GM04503 (cell line): ENCODE data around the gene ACVR1.

Experiments
- DNase-seq: peaks from one replicate; pipeline ENCODE4 v3.0.0-alpha.2; 2012; ENCODE audit warnings: low read depth

Gene ACVR1

DNA sequence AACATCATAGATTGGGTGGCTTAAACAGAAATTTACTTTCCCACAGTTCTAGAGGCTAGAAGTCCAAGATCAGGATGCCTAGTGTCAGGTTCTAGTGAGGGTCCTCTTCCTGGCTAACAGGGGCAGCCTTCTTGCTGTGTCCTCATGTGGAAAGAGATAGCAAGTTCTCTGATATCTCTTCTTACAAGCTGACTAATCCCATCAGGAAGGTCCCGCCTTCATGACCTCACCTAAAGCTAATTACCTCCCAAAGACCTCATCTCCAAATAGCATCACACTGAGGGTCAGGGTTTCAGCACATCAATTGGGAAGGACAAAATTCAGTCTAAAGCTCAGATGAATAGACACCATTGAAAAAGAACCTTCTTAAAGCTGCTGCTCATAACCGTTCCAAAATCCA is 22.9 kb downstream of the ACVR1 start:
- no peak for DNase-seq

DNA sequence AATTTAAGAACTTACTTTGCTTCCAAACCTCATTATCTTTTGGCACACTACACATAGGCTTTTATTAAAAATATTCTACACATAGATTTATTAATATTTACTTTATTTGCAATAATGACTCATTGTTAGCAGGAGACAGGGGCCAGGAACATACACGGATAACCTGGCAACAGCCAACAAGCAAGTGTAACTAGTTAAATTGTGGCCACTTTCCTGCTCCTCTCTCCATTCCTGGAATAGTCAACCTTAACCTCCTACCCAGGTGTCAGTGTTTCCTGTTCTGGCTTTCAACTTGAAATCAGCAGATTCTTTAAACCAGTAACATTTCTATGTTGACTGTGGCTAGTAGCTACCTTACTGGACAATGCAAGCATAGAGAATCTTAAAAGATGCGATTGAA is 26.5 kb downstream of the ACVR1 start:
- no peak for DNase-seq

DNA sequence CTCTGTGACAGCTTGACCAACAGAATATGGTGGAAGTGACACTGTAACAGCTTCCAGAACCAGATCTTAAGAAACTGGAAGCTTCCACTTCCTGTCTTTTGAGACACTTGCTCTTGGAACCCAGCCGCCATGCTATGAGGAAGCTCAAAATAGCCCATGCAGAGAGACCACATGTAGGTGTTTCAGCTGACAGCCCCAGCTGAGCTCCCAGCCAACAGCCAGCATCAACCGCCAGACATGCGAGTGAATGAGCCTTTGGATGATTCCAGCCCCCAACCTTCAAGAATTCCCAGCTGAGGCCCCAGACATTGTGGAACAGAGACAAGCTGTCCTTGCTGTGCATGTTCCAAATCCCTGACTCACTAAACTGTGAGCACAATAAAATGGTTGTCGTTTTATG is 27.9 kb downstream of the ACVR1 start:
- no peak for DNase-seq

DNA sequence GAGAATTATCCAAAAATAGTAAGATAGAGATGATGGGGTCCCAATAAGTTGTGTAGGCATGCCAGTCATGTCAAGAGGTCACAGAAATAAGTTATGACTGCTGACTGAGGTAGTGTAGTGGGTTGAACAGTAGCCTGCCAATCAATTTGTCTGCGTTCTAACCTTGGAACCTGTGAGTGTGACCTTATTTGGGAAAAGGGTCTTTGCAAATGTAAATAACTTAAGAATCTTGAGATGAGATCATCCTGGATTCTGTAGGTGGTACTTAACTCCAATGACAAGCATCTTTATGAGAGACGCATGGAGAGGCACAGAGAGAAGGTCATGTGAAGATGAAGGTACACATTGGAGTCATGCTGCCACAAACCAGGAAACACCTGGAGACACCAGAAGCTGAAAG is 31.0 kb downstream of the ACVR1 start:
- DNase-seq: no peak

DNA sequence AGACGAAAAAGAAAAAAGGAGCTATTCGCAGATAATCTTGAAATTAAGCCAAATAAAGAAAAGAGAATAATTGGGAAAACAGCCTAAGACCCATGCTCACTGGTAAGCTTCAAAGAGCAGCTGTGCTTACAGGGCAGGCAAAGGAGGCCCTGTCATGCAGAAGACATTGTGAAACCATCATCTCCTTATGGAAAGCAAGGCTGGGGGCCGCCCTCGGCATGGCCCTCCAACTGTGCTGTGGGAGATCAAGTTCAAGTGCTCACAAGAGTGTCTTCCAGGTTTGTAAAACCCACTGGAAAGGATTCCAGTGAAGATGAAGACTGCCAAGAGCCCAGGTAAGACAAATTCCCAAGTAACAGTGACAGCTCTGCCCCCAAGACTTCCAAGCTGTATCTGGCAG is 32.2 kb downstream of the ACVR1 start:
- no peak for DNase-seq

DNA sequence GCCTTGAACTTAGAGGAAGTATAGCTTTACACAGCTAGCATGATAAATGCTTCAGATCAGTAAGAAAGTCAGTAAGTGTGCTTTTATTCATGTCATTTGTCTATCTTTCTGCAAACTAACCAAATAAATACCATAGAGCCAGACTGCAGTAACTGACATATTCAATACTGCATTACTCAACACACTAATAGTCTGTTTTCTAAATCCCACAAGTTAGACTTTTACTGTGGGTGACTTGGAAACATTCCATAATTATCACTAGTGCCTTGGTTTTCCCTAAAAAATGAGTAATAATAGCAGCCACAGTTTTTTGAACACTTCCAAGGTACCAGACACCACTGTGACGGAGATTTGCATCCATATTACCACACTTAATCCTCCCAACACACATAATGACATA is 33.0 kb downstream of the ACVR1 start:
- no peak for DNase-seq

DNA sequence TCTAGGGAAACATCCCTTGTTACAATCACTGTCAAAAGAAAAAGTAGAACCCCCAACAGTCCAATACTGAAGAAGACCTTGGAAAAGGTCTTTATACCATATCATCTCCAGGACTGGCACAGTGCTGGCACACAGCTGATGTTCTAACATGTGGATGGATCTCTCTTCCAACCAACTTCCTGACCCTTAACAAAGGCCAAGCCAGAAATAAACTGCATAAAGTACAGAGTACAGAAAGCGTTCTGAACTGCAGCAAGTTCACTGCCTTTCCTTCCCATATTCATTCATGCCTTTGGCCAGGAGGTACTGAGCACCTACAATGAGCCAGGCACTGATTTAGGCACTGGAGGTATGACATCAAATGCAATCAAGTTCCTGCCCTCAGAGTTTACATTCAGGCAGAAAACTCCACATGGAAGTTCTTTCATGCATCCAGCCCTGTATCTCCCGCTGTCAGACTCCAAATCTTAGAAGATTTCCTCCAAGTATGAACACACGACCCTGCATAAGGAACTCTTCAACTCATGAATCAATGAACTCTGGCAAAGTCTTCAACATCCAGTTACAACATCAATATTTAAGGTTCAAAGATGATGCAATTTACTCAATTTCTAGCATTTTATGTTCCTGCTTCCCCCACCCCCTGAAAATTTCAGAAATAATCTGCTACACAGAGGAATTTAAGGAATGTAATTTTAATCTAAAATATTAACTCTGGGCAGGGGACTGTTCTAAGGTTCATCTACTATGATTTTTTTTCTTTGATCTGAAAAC is 33.8 kb downstream of the ACVR1 start:
- no peak for DNase-seq

DNA sequence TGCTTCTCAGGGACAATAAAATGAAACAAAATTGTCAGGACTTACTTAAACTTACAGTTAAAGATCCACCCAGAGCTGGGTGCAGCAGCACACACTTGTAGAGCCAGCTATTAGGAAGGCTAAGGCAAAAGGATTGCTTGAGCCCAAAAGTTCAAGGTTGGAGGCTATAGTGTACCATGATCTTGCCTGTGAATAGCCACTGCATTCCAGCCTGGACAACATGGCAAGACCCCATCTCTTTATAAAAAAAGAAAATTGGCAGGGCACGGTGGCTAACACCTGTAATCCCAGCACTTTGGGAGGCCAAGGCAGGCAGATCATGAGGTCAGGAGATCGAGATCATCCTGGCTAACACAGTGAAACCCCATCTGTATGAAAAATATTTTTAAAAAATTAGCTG is 34.6 kb downstream of the ACVR1 start:
- no peak for DNase-seq

DNA sequence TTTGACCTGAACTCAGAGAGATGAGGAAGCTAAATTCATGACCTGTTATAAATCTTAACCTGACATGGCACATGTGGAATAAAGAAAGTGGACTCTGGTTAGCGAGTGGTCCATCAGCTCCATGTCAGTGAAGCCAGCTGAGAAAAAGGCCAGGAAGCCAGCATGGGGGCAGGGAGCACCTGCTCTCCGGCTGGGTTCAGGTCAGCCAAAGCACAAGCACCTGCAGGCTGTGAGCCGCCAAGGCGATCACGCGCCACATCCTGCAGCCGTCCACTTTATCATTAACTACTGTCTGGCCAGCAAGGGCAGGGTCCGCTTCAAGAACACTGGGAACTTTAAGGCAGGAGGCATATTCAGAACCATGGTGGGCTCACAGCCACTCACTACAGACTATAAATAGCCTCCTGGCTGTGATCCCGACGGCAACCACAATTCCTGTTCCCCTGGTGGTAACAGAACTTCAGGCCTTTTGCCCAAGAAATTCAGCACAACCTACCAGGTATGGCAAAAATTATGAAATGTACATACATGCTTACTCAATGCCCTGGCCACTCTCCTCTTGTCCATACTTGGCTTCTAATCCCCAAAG is 35.5 kb downstream of the ACVR1 start:
- DNase-seq: no peak

DNA sequence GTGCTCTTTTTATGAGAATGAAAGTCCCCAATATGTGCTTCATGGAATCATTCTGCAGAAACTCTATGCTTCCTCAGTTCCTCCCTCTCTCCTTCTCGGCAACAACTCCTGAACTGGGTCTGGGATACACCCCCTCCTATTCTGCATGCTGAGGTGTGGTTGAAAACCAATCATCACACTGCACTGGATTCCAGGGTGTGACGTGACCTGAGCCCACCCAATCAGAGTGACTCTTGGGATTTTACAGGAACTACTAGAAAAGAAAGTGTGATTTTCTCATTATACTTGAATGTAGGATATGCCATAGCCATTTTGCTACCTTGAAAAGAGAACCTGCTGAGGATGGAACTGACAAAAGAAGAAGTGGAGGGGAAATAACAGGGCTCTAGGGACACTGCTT is 36.3 kb downstream of the ACVR1 start:
- DNase-seq: no peak

DNA sequence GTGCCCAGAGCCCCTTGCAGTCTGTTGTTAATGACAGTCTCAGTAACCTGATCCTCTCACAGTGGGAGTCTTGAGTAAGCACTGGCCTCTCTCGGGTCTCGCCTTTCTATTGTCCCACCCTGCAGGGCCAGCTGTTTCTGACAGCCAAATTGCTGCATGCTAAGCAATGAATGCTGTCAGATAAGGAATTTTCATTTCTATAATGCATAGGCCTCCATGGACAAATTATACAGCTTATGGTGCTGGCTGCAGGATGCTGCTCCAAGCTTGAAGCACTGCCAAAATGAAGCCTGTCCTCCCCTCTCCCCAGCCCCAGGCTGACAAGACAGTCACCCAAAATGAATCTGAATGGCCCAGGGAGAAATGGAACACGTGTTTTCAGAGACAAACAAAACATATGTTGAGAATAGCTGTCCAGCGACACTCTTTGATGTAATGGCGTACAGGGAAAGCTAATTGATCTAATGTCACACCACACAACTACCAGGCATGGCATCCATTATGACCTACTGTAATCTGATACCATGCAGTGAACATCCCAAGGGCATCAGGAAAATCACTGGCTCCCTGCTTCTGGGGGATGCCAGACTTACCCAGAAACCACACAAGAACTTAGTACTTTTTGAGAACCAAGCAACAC is 36.8 kb downstream of the ACVR1 start:
- DNase-seq: no peak

DNA sequence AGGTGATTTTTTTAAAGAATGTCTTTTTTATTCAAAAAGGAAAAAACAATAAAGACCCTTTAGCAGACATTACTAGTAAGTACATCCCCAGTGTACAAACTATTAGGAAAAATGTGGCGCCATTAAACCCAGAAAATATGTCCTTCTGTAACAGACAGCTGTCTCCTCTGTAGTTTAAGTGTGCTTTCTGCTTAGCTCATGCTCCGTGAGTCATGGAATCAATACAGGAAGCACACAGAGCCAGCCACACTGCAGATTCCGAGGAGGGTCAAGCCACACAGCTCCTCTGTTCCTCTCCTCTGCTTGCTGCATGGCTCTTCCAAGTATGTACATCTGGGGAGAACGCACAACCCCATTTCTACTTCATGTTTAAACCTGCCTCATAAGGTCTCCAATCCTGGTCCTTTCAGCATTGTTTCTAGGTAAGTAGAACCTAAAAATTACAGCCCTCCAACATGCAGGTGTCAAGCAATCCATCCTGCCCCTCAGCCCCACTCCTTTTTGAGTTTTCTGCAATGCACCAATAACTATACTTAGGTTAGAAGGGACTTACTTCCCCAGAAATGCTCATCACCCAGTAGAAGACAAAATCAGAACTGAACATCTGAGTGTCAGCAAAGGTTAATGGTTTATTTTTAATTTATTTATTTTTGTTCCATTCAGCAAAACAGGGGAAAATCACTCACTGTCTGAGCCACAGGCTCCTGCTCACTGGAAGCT is 37.5 kb downstream of the ACVR1 start:
- no peak for DNase-seq

DNA sequence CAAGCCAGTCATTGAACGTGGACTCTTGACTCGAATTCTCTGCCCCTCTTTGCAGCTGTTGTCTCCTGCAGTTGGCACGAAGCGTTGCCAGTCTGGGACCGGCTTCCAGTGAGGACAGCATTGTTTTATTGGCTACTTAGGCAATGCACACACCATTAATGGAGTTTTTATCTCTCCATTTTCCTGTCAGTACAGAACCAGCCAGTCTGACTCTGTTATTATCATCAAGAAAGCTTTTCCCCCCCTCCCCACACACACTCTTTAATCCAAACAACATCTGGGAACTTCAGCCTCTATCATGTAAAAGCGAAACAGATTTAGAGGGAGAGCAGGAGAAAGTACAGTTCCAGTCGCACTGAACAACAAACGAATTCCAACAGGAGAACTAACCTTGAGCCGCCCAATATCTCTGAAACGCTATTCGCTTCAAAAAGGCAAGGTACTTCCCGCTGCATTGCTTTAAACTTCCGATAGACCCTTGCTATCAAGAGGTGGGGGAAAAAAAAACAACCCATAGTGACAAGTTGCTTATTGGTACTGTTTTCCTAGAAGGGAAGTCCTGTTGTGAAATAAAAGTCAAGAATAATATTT is 38.2 kb downstream of the ACVR1 start:
- no peak for DNase-seq

DNA sequence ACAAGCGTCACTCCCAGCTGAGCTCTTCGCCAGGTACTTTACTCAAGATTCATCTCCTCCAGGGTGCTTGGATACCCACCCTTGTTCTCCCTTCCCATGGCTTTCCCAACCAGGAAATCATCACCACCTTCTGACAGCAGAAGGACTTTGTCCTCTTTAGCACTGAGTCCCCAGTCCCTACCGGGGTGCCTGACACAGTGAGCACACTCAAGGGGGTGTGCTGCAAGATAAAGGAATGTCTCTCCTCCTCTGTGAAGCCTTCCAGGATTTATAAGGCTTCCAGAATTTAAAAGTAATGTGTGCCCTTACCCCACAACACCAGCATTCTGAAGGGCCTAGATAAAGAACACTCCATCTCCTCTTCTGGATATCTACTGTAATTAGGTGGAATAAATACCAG is 39.6 kb downstream of the ACVR1 start:
- DNase-seq: no peak

DNA sequence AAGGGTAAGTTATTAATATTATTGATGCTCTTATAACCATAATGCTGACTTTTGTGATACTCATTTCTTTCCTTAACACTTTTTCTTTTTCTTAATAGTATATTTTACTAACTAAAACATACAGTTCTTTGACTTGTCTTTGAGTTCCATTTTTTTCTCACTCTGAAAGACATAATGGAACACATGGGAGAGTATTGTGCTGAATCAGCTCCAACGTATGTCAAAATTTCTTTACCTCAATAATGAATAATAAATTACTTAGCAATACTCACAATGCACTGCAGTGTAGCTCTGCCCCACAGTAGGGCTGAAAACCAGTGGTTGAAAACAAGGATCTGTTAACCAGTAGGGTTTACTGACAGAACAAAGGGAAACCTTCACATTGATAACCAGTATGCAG is 40.7 kb downstream of the ACVR1 start:
- no peak for DNase-seq

DNA sequence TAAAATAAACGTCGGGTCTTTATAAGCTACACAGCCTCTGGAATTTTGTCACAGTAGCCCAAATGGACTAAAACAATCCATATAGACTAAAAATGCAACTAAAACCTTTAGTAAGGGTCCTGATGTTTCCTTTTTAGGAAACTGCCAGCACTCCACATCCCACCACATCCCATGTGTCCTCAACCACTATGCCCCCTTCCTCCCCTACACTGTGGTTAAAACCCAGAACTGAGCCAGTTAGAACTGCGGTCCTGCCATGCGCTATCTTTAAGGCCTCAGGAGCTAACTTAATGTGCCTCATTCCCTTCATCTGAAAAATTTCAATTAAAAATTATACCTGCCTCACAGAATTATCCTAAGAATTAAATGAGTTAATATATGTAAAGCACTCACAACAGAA is 41.1 kb downstream of the ACVR1 start:
- no peak for DNase-seq

DNA sequence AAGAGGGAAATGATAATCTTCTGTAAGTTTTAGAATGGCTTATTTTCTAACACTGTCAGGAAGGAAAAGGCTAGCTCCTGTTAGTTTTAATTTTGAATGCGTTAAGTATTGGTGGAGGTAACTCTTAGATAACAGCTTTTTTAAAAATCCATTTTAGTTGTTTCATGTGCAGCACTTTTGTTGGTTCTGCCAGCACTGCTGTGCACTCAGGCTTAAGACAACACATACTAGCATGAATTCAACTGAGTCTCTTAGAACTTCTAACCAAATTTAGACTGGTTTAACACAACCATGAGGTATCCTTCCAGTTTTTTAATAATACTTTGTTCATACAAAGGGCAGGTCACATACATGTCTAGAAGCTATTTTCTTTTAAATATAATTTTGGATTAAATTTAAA is 42.4 kb downstream of the ACVR1 start:
- DNase-seq: no peak

DNA sequence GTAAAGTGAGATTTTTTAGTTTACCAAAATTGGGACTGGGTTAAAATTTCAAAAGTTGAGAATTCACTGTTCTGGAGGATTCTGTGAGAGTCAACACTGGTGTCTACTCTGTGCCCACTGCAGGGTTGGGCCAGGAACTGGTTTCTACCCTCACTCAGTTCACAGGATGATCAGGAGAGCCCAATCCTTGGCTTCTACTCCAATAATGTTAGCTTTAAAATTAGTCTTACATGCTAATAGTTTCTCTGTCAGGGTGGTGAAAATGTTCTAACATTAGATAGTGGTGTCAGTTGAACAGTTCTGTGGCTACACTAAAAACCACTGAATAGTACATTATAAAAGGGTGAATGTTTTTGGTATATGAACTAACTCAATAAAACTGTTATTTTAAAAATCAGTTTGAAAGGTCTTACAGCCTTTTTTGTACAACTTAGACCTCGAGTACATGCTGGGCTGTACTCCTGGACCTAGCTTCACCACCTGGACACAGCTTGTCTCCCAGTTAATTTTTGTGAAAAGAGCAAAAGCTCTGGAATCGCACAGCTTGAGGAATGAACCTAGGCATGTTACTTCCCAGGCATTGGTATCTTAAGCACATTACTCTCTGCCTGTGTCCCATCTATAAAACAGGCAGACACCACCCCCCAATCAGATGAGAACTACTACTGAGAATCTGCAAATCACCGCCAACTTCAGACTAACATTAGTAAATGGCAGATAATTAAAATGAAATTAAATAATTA is 44.4 kb downstream of the ACVR1 start:
- no peak for DNase-seq

DNA sequence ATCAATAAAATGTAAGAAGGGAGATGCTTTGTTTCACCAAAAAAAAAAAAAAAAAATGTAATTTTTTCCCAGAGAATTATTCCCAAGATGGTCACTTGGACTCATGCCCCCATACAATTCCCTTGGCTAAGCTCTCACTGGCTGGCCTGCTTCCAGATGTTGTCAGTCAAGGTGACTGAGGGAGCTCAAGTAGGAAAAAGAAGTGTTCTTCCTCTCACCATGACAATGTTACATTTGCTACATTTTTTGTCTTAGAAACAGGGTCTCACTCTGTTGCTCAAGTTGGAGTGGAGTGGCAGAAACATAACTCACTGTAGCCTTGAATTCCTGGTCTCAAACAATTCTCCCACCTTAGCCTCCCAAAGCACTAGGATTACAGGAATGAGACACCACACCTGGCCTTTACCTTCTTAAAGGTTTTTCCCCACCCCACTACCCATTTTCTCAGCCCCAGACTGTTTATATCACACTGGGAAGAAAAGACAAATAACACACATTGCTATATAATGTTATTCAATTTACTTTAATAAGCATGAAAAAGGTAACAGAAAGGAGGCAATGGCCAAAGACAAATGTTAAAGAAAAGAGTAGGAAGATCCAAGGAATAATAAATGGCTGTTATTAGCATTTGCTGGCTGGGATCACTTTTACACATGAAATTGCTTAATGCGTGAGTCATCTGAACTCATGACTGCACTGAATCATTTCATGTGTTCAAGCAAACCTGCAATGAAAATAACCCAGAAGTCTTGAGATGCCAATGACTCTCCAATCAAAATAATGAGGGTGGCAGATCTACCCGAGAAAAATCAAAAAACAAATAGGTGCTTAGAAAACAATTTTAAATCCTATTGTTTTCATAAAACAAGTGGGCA is 45.2 kb downstream of the ACVR1 start:
- DNase-seq: peak; percentile 79

DNA sequence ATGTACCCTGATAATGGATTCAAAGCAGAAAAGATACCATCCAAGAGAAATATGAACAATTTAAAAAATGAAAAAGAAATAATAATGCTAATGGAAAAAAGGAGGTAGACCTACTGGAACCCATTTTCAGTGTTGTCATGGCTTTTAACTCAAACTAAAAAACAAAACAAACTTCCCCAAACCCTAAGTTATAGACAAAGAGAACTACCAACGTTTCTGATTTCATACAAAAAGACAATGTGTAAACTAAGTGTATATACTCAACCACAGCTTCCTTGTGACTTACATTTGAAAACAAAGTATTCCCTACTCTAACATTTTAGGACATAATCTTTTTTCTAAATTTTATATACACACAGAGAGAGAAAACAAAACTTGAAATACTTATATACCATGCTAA is 45.9 kb downstream of the ACVR1 start:
- DNase-seq: no peak

DNA sequence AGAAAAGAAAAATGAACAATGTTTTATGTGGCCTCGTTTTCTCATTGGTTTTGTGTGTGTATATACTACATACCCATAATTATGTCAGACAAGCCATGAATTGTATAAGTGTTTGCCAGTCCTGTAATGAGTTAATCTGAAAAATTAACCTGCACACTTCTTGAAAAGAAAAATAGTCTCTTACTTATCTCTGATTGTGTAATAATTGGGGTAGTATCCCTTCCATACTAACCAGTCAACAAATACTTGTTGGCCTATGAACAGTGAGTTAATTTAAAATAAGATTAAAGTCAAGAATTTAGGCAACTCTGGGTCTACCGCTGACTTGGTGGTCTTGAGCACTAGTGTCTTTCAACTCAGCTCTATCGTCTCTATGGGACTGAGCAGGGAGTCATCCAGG is 48.8 kb downstream of the ACVR1 start:
- no peak for DNase-seq
